GM18951 (cell line): ENCODE results near the gene BCS1L.

ENCODE experiments used
- POLR2A ChIP-seq: IDR thresholded peaks from 4 replicates; pipeline ENCODE4 v1.6.1; 2011; ENCODE audit warnings: mild to moderate bottlenecking; ENCODE audit not compliant: insufficient read length, insufficient read depth; ENCODE audit errors: extremely low read depth
- in situ Hi-C: fragments of 300-500 bp; cut with MboI; formaldehyde crosslinking; loops from one replicate; pipeline ENCODE4 v1.12.0; 2022; ENCODE audit warnings: low sequenced_read_pairs, mixed read lengths, inconsistent platforms; ENCODE audit not compliant: unreplicated experiment

BCS1L gene

GRCh38 chr2:218643751-218644310 lies 15.7 kb upstream of the BCS1L start:
- in situ Hi-C loops, result no loop called here
- no peak for TF ChIP-seq POLR2A

GRCh38 chr2:218644721-218645120 lies 14.8 kb upstream of the BCS1L start:
- in situ Hi-C loops, result loop anchor here (5.0 kb wide), 1 partner anchor 227 kb away; the partner anchor contains the start of gene VIL1

GRCh38 chr2:218645126-218645525 lies 14.4 kb upstream of the BCS1L start:
- in situ Hi-C loops, result loop anchor here (5.0 kb wide), 1 partner anchor 228 kb away; the partner anchor contains the start of gene VIL1
- no peak for TF ChIP-seq POLR2A

More at GRCh38 chr2:218644721-218645120, 14.8 kb upstream of the BCS1L start:
- no peak for TF ChIP-seq POLR2A

GRCh38 chr2:218648088-218648786 lies 11.2 kb upstream of the BCS1L start:
- in situ Hi-C loops, result loop anchor here (5.0 kb wide), 1 partner anchor 231 kb away; the partner anchor contains the start of gene VIL1

GRCh38 chr2:218648787-218649100 lies 10.7 kb upstream of the BCS1L start:
- in situ Hi-C loops, result loop anchor here (5.0 kb wide), 1 partner anchor 231 kb away; the partner anchor contains the start of gene VIL1
- TF ChIP-seq POLR2A, result no peak

More at GRCh38 chr2:218648088-218648786, 11.2 kb upstream of the BCS1L start:
- TF ChIP-seq POLR2A, result no peak

GRCh38 chr2:218655751-218656150 lies 3.7 kb upstream of the BCS1L start:
- TF ChIP-seq POLR2A, result no peak
- in situ Hi-C loops, result loop anchor here (10.0 kb wide), 1 partner anchor 189 kb away; no protein-coding TSS in a partner anchor

- in situ Hi-C loops, result loop anchor here (10.0 kb wide), 1 partner anchor 186 kb away; no protein-coding TSS in a partner anchor
- no peak for TF ChIP-seq POLR2A
Observed at GRCh38 chr2:218658671-218659257, 719 bp upstream of the BCS1L start.

- in situ Hi-C loops, result loop anchor here (10.0 kb wide), 1 partner anchor 185 kb away; no protein-coding TSS in a partner anchor
- no peak for TF ChIP-seq POLR2A
Observed at GRCh38 chr2:218659988-218660358, 490 bp downstream of the BCS1L start.

- in situ Hi-C loops, result no loop called here
- TF ChIP-seq POLR2A, result no peak
Observed at GRCh38 chr2:218662377-218662776, 2.9 kb downstream of the BCS1L start.

- TF ChIP-seq POLR2A, result no peak
- in situ Hi-C loops, result no loop called here
Observed at GRCh38 chr2:218662827-218663226, 3.3 kb downstream of the BCS1L start.

GRCh38 chr2:218663901-218664300 lies 4.4 kb downstream of the BCS1L start:
- in situ Hi-C loops, result no loop called here

GRCh38 chr2:218664653-218665052 lies 5.2 kb downstream of the BCS1L start:
- TF ChIP-seq POLR2A, result no peak
- in situ Hi-C loops, result no loop called here

More at GRCh38 chr2:218663901-218664300, 4.4 kb downstream of the BCS1L start:
- no peak for TF ChIP-seq POLR2A

- no peak for TF ChIP-seq POLR2A
Observed at GRCh38 chr2:218671097-218671653, 11.7 kb downstream of the BCS1L start.

More at GRCh38 chr2:218671097-218671653, 11.7 kb downstream of the BCS1L start:
- in situ Hi-C loops, result no loop called here
